ENCODE results near the gene TMEM175.

TMEM175 gene

DNA sequence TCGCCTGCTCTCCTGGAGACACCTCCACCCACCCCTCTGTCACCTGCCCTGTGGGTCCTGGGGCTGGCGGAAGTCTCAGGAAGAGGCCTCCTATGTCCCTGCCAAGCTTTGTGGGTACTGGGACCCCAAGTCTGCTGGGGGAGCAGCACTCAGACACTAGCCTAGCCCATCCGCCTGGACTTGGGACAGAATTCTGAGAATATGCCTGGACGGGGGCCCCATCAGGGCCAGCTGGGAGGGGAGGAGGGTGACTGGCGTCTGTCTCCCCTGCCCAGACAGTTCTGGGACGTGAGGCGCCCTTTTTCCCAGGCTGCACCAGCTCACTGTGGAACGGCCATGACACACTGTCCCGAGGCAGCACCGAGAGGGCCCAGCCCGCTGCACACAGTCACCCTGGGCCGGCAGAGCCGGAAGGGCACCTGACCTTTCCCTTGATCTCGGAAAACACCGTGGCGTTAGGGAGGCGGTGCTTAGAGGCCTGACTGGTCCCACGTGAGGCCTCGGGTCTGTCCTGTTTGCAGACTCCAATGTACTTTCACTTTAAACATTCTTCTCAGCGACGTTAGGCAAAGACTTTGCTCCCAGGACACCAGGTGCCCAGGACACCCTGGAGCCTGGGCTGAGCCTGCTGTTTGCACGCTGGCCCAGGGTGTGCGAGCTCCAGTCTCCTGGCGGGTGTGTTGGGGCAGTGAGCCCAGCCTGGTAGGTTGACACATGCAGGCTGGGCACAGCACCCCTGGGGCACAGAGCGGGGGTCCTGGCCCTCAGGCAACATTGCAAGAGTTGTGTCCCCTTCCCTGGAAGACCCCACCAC lies 60.2 kb downstream of the TMEM175 start:
- H3K4me3 ChIP-seq (replicated peaks; ENCODE audit: low read depth, low read length), result no peak overlapping the region
- no peak for DNase-seq (ENCODE audit: extremely low read depth, low read depth)
- TF ChIP-seq, protein P1, sequence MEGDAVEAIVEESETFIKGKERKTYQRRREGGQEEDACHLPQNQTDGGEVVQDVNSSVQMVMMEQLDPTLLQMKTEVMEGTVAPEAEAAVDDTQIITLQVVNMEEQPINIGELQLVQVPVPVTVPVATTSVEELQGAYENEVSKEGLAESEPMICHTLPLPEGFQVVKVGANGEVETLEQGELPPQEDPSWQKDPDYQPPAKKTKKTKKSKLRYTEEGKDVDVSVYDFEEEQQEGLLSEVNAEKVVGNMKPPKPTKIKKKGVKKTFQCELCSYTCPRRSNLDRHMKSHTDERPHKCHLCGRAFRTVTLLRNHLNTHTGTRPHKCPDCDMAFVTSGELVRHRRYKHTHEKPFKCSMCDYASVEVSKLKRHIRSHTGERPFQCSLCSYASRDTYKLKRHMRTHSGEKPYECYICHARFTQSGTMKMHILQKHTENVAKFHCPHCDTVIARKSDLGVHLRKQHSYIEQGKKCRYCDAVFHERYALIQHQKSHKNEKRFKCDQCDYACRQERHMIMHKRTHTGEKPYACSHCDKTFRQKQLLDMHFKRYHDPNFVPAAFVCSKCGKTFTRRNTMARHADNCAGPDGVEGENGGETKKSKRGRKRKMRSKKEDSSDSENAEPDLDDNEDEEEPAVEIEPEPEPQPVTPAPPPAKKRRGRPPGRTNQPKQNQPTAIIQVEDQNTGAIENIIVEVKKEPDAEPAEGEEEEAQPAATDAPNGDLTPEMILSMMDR (IDR thresholded peaks at IDR 0.05; ENCODE audit: low read depth, low read length, missing control alignments), result no peak

DNA sequence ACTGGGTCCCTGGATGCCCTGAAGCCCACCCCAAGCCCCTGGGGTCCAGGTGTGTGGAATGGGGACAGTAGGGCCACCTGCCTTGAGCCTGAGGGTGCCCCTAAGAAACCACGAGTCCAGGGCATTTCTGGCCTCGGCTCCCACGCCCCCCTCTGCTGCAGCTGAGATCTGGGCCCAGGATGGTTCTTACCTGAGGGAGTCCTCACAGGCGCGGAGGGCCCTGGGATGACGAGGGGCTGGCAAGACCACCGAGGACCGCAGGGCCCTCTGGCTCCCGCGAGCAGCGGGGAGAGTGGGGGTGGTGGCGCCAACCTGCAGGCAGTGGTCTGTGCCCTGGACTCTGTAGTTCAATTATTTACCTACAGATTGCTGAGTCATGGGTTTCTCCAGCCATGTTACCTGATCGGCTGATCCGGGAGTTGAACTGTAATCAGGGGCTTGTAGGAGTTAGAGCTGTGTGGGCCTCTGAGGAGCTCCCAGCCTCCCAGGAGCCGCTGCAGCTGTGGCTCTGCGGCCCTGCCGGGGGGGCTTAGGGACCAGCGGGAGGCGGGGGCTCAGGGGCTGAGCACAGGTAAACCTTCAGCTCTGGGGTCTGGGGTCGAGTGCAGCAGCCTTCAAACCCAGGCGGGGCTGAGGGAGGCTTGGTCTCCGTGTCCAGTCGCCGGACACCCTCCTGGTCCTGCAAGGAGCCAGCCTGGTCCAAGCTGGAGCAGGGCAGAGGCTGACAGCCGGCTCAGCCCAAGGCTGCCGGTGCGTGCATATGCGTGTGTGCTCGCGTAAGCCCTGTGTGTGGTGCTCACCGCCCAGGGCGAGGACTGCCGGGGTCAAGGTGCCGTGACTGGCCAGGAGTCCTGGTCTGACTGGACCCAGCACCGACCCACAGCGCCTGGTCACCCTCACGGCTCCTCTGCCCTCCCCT lies 61.1 kb downstream of the TMEM175 start, which contains the start of gene SLC26A1:
Gene SLC26A1 (minus strand): TSS at position 294 of the 919 bp plus-strand sequence. CDS start 1,701 bp downstream, outside the sequence.
- no peak within 1 kb of the TSS for H3K4me3 ChIP-seq (replicated peaks; ENCODE audit: low read depth, low read length)
- TF ChIP-seq, protein P1 (IDR thresholded peaks at IDR 0.05; ENCODE audit: low read depth, low read length, missing control alignments), result no peak
- DNase-seq (ENCODE audit: extremely low read depth, low read depth), result no peak

DNA sequence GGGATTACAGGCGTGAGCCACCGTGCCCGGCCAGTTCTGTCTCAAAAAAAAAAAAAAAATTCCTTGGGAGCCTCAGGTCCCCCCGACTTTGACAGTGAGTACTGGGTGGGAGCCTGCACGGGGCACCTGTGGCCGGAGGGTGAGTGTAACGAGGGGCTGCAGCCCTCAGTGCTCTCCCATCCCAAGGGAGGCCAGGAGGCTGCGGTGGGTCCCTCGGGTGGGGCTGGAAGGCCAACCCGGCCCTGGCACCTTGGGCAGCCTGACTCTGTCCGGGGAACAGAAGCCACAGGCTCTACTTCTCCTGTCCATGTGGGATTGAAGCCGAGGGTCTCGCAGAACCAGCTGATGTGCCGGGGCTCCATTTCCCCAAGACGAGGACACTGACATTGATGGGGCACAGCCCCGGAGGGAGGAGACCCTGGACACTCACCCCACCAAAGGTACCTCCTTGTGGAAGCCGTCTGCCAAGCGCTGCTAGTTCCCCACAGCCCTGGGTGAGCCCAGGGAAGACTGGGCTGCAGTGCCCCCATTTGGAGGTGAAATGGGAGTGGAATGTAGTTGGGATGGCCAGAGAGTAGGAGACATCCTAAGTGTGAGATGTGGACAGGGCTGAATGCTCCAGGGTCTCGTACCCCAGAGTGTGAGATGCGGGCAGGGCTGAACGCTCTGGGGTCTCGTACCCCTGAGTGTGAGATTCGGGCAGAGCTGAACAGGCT lies 63.2 kb downstream of the TMEM175 start:
- no peak overlapping the region for H3K4me3 ChIP-seq (replicated peaks; ENCODE audit: low read depth, low read length)
- DNase-seq (ENCODE audit: extremely low read depth, low read depth), result no peak
- TF ChIP-seq, protein P1 (IDR thresholded peaks at IDR 0.05; ENCODE audit: low read depth, low read length, missing control alignments), result no peak

DNA sequence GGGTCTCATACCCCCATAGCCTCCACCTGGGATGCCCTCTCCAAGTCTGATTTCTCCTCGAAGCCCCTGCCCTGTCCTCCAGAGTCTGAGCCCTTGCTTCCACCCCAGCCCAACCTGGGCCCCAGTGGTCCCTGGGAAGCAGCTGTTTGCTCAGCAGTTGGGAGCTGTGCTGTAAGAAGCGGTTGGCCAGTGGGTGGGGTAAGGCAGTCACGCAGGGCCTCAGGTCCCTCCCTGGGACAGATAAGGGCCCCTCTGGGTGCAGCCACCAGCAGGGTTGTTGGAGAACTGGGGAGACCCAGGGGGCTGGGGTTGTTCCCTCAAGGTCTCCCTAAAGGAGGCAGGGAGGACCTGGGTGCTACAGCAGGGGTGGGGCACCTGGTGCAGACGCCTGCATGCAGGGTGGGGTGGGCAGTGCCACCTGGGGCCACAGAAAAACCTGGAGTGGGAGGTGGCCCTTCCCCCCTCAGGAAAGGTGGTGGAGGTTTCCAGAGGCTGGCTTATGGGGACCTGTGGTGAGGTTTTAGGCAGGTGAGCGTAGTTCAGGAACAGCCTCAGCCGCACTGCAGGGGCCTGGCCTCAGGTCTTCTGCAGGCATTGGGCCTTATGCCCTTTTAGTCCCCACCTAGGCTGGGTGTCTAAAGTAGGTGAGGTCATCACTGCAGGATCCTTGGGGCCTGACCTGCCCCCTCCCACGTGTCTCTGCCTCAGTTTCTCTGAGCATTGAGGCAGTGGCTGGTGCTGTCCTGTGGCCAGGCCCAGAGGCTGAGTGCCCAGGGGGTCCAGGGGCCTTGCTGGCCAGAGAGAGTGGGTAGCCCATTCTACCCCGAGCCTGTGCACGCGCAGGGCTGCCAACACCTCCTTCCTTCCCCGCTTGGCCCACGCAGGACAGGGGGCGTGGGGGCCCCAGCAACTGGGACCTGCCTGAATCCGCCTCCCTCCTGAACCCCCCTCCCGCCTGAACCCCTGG lies 64.1 kb downstream of the TMEM175 start:
- TF ChIP-seq, protein P1 (IDR thresholded peaks at IDR 0.05; ENCODE audit: low read depth, low read length, missing control alignments), result no peak
- DNase-seq (ENCODE audit: extremely low read depth, low read depth), result no peak
- H3K4me3 ChIP-seq (replicated peaks; ENCODE audit: low read depth, low read length), result no peak overlapping the region

DNA sequence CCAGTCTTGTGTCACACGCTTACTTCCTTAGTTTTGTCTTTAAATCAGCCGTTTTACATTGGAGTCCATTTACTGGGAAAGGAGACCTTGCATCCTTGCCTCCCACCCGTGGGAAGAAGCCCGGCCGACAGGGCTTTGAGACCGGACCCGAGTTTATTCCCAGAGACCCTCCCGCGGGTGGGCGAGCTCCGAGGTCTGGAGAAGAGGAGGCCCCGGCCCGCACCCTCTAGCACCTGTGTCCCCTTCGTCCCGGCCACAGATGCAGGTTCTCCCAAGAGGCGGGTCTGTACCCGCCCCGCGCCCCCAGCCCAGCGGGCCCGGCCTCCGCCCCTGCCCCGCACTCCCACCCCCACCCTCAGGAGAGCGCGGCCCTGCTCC lies 64.7 kb downstream of the TMEM175 start:
- TF ChIP-seq, protein P1 (IDR thresholded peaks at IDR 0.05; ENCODE audit: low read depth, low read length, missing control alignments), result no peak
- DNase-seq (ENCODE audit: extremely low read depth, low read depth), result no peak
- no peak overlapping the region for H3K4me3 ChIP-seq (replicated peaks; ENCODE audit: low read depth, low read length)

All from HFF-Myc (cell line).